CD14-positive monocyte (primary cell): Measurements from ENCODE around the gene ZDHHC11B. TPM values are rescaled to one million over a fixed set of nuclear protein-coding genes. Genes with fewer than 3 reads are reported as not detected.
"Not testable (repeated sequence)": the region's sequence is repeated elsewhere in the genome, so short reads cannot be mapped to it uniquely, and the experiment has no call there.

Experiments
- DNase-seq, 3 donors: peaks; one replicate each; pipeline ENCODE4 v3.0.0-alpha.2; 2011 to 2022
- H2AFZ ChIP-seq: 2 replicates; pipeline ENCODE4 v1.6.0; 2012; ENCODE audit warnings: mild to moderate bottlenecking, low read depth, low read length, inconsistent platforms; ENCODE audit not compliant: insufficient read depth, poor library complexity, severe bottlenecking
- H3K27ac ChIP-seq, 2 donors: 1 replicate in 1 of 2; 2 replicates in 1 of 2; pipeline ENCODE4 v1.5.1; 2012 to 2013; ENCODE audit warnings: low read length in 2 of 2, control low read depth in 1 of 2, inconsistent platforms in 1 of 2, low read depth in 1 of 2, mild to moderate bottlenecking in 1 of 2
- H3K27me3 ChIP-seq, 2 donors: one replicate each; pipeline versions ENCODE4 v1.6.0 to v1.6.1; 2011 to 2013; ENCODE audit warnings: low read length in 2 of 2; ENCODE audit not compliant: control insufficient read depth in 2 of 2, insufficient read depth in 2 of 2
- H3K36me3 ChIP-seq, 2 donors: replicated peaks in 1 of 2; 1 replicate in 1 of 2; 2 replicates in 1 of 2; pipeline versions ENCODE4 v1.5.1 to v1.6.1; 2012 to 2013; ENCODE audit warnings: low read length in 2 of 2, control low read depth in 1 of 2, inconsistent platforms in 1 of 2, mild to moderate bottlenecking in 1 of 2; ENCODE audit not compliant: insufficient read depth in 2 of 2, control insufficient read depth in 1 of 2
- H3K4me1 ChIP-seq, 2 donors: 1 replicate in 1 of 2; 2 replicates in 1 of 2; pipeline versions ENCODE4 v1.5.1 to v1.6.1; 2012 to 2013; ENCODE audit warnings: low read length in 2 of 2, control low read depth in 1 of 2, inconsistent platforms in 1 of 2, mild to moderate bottlenecking in 1 of 2, moderate library complexity in 1 of 2; ENCODE audit not compliant: insufficient read depth in 2 of 2, control insufficient read depth in 1 of 2
- H3K4me2 ChIP-seq: replicated peaks from 2 replicates; pipeline ENCODE3; 2012; ENCODE audit warnings: low read length, moderate library complexity, mild to moderate bottlenecking; ENCODE audit not compliant: poor library complexity, severe bottlenecking; ENCODE audit errors: extremely low read depth
- H3K4me3 ChIP-seq, 3 experiments: fragments of 200-600 bp in 1 of 3; sonication (generic) in 1 of 3; replicated peaks in 1 of 3; 1 replicate in 2 of 3; 2 replicates in 1 of 3; pipeline ENCODE4 v1.5.1; 2011 to 2013; ENCODE audit warnings: low read length in 3 of 3, mild to moderate bottlenecking in 3 of 3, control low read depth in 2 of 3, low read depth in 2 of 3, inconsistent platforms in 1 of 3, moderate library complexity in 1 of 3
- H3K79me2 ChIP-seq: 2 replicates; pipeline ENCODE4 v1.6.0; 2012; ENCODE audit warnings: mild to moderate bottlenecking, control low read depth, inconsistent platforms, low read length, moderate library complexity; ENCODE audit not compliant: insufficient read depth
- H3K9ac ChIP-seq: 2 replicates; pipeline ENCODE4 v1.6.0; 2017; ENCODE audit warnings: low read length, mild to moderate bottlenecking; ENCODE audit not compliant: insufficient read depth, poor library complexity, severe bottlenecking
- H3K9me3 ChIP-seq, 2 donors: replicated peaks in 1 of 2; 1 replicate in 1 of 2; 2 replicates in 1 of 2; pipeline versions ENCODE4 v1.5.1 to v1.6.1; 2012 to 2013; ENCODE audit warnings: low read length in 2 of 2, control low read depth in 1 of 2; ENCODE audit not compliant: control insufficient read depth in 1 of 2, insufficient read depth in 1 of 2
- H4K20me1 ChIP-seq: 2 replicates; pipeline ENCODE4 v1.6.0; 2012; ENCODE audit warnings: mild to moderate bottlenecking, low read length, control low read depth, moderate library complexity; ENCODE audit not compliant: insufficient read depth
- H3K27ac Mint-ChIP-seq, 7 donors: one replicate each; pipeline ENCODE4 v1.8.0; 2020; ENCODE audit warnings: mild to moderate bottlenecking in 7 of 7, mixed read lengths in 7 of 7, moderate library complexity in 6 of 7, inconsistent platforms in 2 of 7
- H3K27me3 Mint-ChIP-seq, 3 donors: one replicate each; pipeline ENCODE4 v1.8.0; 2021 to 2022; ENCODE audit warnings: low read depth in 3 of 3, mild to moderate bottlenecking in 3 of 3, mixed read lengths in 3 of 3, moderate library complexity in 3 of 3, inconsistent platforms in 1 of 3
- H3K36me3 Mint-ChIP-seq, 2 donors: one replicate each; pipeline ENCODE4 v1.8.0; 2020; ENCODE audit warnings: mixed read lengths in 2 of 2, inconsistent platforms in 1 of 2, mild to moderate bottlenecking in 1 of 2
- H3K4me1 Mint-ChIP-seq: one replicate; pipeline ENCODE4 v1.8.0; 2020; ENCODE audit warnings: mild to moderate bottlenecking, mixed read lengths
- H3K4me3 Mint-ChIP-seq, 2 donors: one replicate each; pipeline ENCODE4 v1.8.0; 2020; ENCODE audit warnings: mild to moderate bottlenecking in 2 of 2, mixed read lengths in 2 of 2, moderate library complexity in 1 of 2
- H3K9me3 Mint-ChIP-seq, 7 donors: one replicate each; pipeline ENCODE4 v1.8.0; 2020 to 2022; ENCODE audit warnings: mixed read lengths in 7 of 7, mild to moderate bottlenecking in 6 of 7, moderate library complexity in 6 of 7, inconsistent platforms in 2 of 7
- WGBS: methylation state at CpG from one replicate; pipeline ENCODE4 v1.1.5; 2013; ENCODE audit warnings: missing lambda C conversion rate; ENCODE audit not compliant: insufficient coverage; 5-methylcytosine and 5-hydroxymethylcytosine counted together
- intact Hi-C, 2 donors: fragments of 100-400 bp; cut with micrococcal nuclease; formaldehyde crosslinking; loops; one replicate each; pipeline versions ENCODE4 v1.15.0 to v1.15.1; 2023
- polyA plus RNA-seq, 3 donors: library from polyadenylated mRNA; depleted of rRNA in 1 of 3; unstranded in 2 of 3; stranded (reverse) in 1 of 3; fragments of 300-500 nt in 2 of 3; fragments of >200 nt in 1 of 3; fragmentation: Illumina TruSeq in 2 of 3; gene quantifications; 1 replicate in 2 of 3; 2 replicates in 1 of 3; pipeline ENCODE4 v1.2.3, GENCODE V29; 2012 to 2021
- TF ChIP-seq, protein P1 (sequence below): fragments of 200-600 bp; IDR thresholded peaks from one replicate; pipeline ENCODE4 v1.8.0; 2022; ENCODE audit warnings: antibody characterized with exemption, mild to moderate bottlenecking

Gene ZDHHC11B
- polyA plus RNA-seq, 3 donors = not detected

DNA sequence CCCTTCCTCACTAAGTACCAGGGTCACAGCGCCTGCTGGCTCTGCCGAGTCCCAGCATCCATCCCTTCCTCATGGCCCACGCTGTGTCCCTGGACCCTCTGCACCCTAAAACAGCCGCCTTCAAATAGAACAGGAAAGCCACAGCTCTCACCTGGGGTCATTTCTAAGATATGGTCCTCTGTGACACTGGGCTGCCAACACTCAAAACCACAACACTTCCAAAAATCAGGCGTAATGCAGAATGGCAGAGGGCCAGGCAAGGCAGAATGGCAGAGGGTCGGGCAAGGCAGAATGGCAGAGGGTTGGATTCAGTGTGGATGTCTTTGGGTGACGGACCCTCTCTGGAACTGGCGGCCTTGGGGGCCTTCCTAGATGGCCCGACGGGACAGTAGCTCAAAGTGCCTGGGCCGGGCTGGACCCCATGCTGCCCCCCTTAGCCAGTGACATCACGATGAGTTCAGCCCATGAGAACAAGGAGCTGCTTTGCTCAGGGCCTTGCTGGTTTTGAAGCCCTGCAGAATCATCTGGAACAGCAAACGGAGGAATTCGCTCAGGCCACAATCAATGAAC lies 35.3 kb downstream of the ZDHHC11B start:
- no peak for DNase-seq
- peaks cover 0 to 7% (median 4%) of the 10 kb centered on the region in 3 donors for H3K27me3 Mint-ChIP-seq
- Histone ChIP-seq H3K4me1 (no peaks in the 10 kb centered on the region), H3K36me3 (no peaks in the 10 kb centered on the region), H4K20me1 (no peaks in the 10 kb centered on the region), H3K9ac (no peak overlapping the region), H2AFZ (no peak overlapping the region), H3K27ac (no peak overlapping the region), H3K9me3 (no peaks in the 10 kb centered on the region), H3K79me2 (no peaks in the 10 kb centered on the region), H3K27me3 (no peaks in the 10 kb centered on the region), H3K4me3 (no peak overlapping the region), H3K4me2 (no peak overlapping the region)
- WGBS = no CpG with 5 or more reads among the region's 14 CpGs
- H3K9me3 Mint-ChIP-seq = no peaks in the 10 kb centered on the region
- no peaks in the 10 kb centered on the region for H3K4me1 Mint-ChIP-seq
- TF ChIP-seq, protein P1, sequence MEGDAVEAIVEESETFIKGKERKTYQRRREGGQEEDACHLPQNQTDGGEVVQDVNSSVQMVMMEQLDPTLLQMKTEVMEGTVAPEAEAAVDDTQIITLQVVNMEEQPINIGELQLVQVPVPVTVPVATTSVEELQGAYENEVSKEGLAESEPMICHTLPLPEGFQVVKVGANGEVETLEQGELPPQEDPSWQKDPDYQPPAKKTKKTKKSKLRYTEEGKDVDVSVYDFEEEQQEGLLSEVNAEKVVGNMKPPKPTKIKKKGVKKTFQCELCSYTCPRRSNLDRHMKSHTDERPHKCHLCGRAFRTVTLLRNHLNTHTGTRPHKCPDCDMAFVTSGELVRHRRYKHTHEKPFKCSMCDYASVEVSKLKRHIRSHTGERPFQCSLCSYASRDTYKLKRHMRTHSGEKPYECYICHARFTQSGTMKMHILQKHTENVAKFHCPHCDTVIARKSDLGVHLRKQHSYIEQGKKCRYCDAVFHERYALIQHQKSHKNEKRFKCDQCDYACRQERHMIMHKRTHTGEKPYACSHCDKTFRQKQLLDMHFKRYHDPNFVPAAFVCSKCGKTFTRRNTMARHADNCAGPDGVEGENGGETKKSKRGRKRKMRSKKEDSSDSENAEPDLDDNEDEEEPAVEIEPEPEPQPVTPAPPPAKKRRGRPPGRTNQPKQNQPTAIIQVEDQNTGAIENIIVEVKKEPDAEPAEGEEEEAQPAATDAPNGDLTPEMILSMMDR = no peak
- no peak overlapping the region for H3K27ac Mint-ChIP-seq
- H3K36me3 Mint-ChIP-seq = no peaks in the 10 kb centered on the region
- intact Hi-C loops = no loop called here
- H3K4me3 Mint-ChIP-seq = no peak overlapping the region

DNA sequence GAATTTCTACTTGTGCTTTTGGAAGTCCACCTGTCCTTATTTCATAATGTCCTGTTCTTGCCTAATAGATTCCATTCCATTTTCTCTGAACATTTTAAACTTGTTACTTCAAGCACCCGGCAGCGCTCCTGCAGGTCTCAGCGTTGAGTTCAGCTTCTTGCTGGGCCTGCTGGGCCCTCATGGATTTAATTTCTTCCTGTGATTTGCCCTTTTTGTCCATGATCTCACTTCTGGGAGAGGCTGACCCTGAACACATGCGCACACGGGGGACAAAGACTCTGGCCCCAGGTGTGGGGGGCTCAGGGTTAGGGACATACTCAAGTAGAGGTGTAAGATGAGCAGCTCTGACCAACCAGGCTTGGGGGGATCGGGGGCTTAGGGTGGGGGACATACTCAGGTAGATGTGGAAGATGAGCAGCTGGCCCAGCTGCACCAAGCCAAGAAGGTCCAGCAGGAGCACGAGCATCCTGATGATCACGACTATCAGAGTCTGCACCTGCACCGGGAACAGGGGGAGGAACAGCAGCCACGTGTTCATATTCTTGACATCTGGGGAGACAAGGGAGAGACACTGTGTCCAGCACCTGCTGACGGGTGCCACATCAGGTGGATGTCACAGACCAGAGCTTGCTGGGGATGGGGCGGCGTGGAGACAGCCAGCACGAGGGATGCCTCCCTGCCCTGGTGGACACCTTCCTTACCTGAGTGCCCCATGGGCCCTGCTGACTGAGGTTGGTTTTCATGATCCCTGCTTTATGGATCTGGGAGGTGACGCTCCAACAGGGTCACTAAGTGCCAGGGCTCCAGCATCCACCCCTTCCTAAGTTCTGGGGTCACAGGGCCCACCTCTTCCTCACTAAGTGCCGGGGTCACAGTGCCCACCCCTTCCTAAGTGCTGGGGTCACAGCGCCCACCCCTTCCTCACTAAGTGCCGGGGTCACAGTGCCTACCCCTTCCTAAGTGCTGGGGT lies 36.2 kb downstream of the ZDHHC11B start:
- H3K9ac ChIP-seq, H3K4me3 Mint-ChIP-seq: not testable (repeated sequence)

DNA sequence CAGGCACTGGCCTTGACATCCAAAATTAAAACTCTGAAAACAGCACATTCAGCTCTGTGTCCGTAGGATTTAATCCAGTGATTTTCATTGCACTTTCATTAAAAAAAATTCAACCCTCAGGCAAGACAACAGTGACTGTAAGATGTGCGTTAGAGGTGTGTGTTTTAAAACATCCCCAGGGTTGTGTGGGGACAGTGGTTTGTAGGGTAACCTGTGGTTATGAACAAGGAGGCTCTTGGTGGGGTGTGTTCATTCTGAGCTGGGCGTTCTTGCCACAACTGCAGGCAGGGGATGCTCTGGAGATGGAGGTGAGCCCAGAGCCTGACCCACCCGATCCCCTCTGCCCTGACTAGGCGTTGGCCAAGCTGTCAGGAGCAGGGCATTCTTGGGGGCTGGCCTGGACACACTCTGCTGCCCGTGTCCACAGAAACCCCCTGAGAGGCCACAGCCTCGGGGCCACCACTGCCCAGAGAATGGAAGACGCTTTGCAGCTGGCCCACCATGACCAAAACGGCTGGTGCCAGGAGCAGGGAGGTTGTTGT lies 37.2 kb downstream of the ZDHHC11B start:
- H3K36me3 ChIP-seq, H3K4me1 ChIP-seq, intact Hi-C loops, H3K4me3 Mint-ChIP-seq, H3K4me2 ChIP-seq, H3K27ac Mint-ChIP-seq, H4K20me1 ChIP-seq, H3K36me3 Mint-ChIP-seq, H3K79me2 ChIP-seq, H3K27me3 Mint-ChIP-seq, H3K4me3 ChIP-seq, H3K9ac ChIP-seq, H3K4me1 Mint-ChIP-seq, H3K9me3 Mint-ChIP-seq, H3K27me3 ChIP-seq, H3K9me3 ChIP-seq, H2AFZ ChIP-seq, DNase-seq, H3K27ac ChIP-seq: not testable (repeated sequence)
- no CpG with 5 or more reads among the region's 9 CpGs for WGBS

More for the DNA sequence above, 36.2 kb downstream of the ZDHHC11B start:
- intact Hi-C loops, H3K79me2 ChIP-seq, H2AFZ ChIP-seq, H3K4me1 Mint-ChIP-seq, H3K9me3 Mint-ChIP-seq, H3K4me3 ChIP-seq, H3K27ac Mint-ChIP-seq, DNase-seq, H3K36me3 Mint-ChIP-seq, H3K4me2 ChIP-seq, H3K36me3 ChIP-seq, H3K4me1 ChIP-seq, H3K27ac ChIP-seq, H3K9me3 ChIP-seq, H4K20me1 ChIP-seq, H3K27me3 Mint-ChIP-seq, H3K27me3 ChIP-seq: not testable (repeated sequence)
- no CpG with 5 or more reads among the region's 18 CpGs for WGBS
